ENCODE data around the gene F12. TPM values are rescaled to one million over a fixed set of nuclear protein-coding genes. Genes with fewer than 3 reads are reported as not detected.

The F12 gene
- total RNA-seq, 1 donor = not detected

DNA sequence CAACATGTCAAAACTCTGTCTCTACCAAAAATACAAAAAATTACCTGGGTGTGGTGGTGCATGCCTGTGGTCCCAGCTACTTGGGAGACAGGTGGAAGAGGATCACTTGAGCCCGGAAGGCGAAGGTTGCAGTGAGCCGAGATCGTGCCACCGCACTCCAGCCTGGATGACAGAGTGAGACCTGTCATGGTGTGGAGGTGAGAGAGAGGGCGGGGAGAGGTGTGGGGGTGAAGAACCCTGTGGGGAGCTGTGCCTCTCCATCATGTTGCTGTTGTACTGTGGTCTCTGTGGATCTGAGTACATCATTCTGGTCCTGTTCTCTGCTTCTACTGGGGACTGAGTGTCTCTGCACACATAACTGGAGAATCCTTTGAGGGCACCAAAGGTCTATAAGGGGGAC is 36.5 kb downstream of the F12 start:
- Histone ChIP-seq H2AFZ (ENCODE audit: low read length) (no peak overlapping the region), H3K36me3 (ENCODE audit: insufficient read depth, low read length) (no peaks in the 10 kb centered on the region), H3K79me2 (ENCODE audit: insufficient read depth, low read length) (no peaks in the 10 kb centered on the region), H3K4me2 (ENCODE audit: insufficient read depth, low read length) (no peak overlapping the region), H3K4me1 (ENCODE audit: insufficient read depth, low read length) (peaks cover 5% of the 10 kb centered on the region), H3K27ac (ENCODE audit: low read depth, low read length) (no peak overlapping the region), H3K9me3 (ENCODE audit: low read depth, low read length) (no peaks in the 10 kb centered on the region), H3K27me3 (ENCODE audit: insufficient read depth, low read length) (peaks cover 6% of the 10 kb centered on the region), H4K20me1 (ENCODE audit: insufficient read depth, low read length) (no peaks in the 10 kb centered on the region), H3K4me3 (ENCODE audit: insufficient read depth, low read length) (no peak overlapping the region)
- TF ChIP-seq, protein P1, sequence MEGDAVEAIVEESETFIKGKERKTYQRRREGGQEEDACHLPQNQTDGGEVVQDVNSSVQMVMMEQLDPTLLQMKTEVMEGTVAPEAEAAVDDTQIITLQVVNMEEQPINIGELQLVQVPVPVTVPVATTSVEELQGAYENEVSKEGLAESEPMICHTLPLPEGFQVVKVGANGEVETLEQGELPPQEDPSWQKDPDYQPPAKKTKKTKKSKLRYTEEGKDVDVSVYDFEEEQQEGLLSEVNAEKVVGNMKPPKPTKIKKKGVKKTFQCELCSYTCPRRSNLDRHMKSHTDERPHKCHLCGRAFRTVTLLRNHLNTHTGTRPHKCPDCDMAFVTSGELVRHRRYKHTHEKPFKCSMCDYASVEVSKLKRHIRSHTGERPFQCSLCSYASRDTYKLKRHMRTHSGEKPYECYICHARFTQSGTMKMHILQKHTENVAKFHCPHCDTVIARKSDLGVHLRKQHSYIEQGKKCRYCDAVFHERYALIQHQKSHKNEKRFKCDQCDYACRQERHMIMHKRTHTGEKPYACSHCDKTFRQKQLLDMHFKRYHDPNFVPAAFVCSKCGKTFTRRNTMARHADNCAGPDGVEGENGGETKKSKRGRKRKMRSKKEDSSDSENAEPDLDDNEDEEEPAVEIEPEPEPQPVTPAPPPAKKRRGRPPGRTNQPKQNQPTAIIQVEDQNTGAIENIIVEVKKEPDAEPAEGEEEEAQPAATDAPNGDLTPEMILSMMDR (IDR thresholded peaks at IDR 0.05; ENCODE audit: extremely low read depth, low read depth, low read length) = no peak
- DNase-seq (ENCODE audit: insufficient read length, low spot score, missing footprints) = no peak

DNA sequence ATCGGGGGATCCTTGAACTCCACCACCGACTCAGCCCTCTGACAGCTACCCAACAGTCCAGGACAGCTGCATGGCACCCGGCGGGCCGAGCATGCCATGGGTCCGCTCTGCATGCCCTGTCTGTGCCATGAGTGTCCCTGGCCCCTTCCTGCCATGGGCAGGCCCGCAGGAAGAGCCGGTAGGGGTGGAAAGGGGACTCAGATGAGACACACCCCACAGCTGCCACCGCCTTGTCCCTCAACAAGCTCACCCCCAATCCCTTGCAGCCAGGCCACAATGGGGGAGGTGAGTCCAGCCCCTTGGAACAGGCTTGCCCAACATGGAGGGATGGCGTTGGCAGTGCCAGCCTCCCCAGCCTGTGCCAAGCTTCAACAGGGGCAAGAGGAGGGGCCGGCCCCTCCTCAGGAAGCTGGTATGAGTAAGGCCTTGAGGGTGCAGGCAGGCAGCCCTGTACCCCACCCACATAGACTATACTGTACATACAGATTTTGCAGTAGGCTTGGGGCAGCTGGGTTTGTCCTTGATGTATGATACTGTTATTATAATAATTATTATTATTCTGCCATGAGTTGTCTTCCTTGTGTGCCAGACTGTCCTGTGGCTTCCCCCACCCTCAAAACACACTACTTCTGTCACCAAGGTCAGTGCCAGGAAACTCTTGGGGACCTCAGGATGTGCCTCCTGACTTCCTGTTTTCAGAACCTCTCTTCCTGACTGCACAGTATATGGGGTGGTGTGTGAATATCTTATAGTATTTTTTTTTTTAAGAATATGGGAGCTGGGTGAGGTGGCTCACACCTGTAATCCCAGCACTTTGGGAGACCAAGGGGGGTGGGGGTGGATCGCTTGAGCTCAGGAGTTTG is 37.1 kb downstream of the F12 start:
- no peak overlapping the region for H3K4me2 ChIP-seq (ENCODE audit: insufficient read depth, low read length)
- peak; percentile 58 for DNase-seq (ENCODE audit: insufficient read length, low spot score, missing footprints)

DNA sequence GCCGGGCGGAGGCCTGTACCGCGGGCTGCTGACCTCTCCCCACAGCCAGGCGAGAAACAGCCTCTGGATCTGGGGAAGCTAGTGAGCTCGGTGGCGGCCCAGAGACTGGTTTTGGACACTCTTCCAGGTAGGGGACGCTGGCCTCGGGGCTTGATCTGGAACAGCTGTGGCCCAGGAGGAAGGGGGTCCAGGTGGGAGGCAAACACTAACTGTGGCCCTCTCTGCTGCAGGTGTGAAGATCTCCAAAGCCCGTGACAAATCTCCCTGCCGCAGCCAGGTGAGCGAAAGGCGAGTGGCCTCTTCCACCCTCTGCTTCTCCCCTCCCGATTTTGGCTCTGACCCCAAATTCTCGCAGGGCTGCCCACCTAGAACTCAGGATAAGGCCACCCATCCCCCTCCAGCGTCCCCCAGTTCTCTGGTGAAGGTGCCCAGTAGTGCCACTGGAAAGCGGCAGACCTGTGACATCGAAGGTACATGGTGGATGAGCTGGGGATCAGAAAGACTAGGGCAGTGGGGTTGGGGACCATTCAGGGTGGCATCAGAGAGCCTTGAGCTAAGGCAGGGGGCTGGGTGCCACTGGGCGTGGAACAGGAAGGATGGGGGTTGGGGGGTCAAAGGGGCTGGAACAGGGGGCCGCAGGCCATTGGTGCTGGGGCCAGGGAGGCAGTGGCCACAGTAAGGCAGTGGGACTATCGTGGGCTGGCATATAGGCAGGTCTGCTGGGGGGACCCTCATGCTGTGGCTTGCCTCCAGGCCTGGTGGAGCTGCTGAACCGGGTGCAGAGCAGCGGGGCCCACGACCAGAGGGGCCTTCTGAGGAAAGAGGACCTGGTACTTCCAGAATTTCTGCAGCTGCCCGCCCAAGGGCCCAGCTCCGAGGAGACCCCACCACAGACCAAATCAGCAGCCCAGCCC is 38.0 kb downstream of the F12 start:
- H3K4me3 ChIP-seq (ENCODE audit: insufficient read depth, low read length) = peak overlapping the region; percentile 73
- peaks cover 6% of the 10 kb centered on the region for H3K4me1 ChIP-seq (ENCODE audit: insufficient read depth, low read length)
- no peaks in the 10 kb centered on the region for H3K36me3 ChIP-seq (ENCODE audit: insufficient read depth, low read length)
- peak overlapping the region; percentile 95 for H2AFZ ChIP-seq (ENCODE audit: low read length)
- DNase-seq (ENCODE audit: insufficient read length, low spot score, missing footprints) = peak; percentile 78
- H3K27me3 ChIP-seq (ENCODE audit: insufficient read depth, low read length) = peaks cover 6% of the 10 kb centered on the region
- H3K79me2 ChIP-seq (ENCODE audit: insufficient read depth, low read length) = no peaks in the 10 kb centered on the region
- no peak overlapping the region for H3K27ac ChIP-seq (ENCODE audit: low read depth, low read length)
- H3K4me2 ChIP-seq (ENCODE audit: insufficient read depth, low read length) = peak overlapping the region; percentile 87
- TF ChIP-seq, protein P1 (IDR thresholded peaks at IDR 0.05; ENCODE audit: extremely low read depth, low read depth, low read length) = no peak
- no peaks in the 10 kb centered on the region for H3K9me3 ChIP-seq (ENCODE audit: low read depth, low read length)
- H4K20me1 ChIP-seq (ENCODE audit: insufficient read depth, low read length) = no peaks in the 10 kb centered on the region

More for the DNA sequence above, 37.1 kb downstream of the F12 start:
- H3K9me3 ChIP-seq (ENCODE audit: low read depth, low read length) = no peaks in the 10 kb centered on the region
- H3K4me3 ChIP-seq (ENCODE audit: insufficient read depth, low read length) = no peak overlapping the region
- TF ChIP-seq, protein P1 (IDR thresholded peaks at IDR 0.05; ENCODE audit: extremely low read depth, low read depth, low read length) = no peak
- no peaks in the 10 kb centered on the region for H3K36me3 ChIP-seq (ENCODE audit: insufficient read depth, low read length)
- no peak overlapping the region for H2AFZ ChIP-seq (ENCODE audit: low read length)
- H3K27ac ChIP-seq (ENCODE audit: low read depth, low read length) = no peak overlapping the region
- no peaks in the 10 kb centered on the region for H4K20me1 ChIP-seq (ENCODE audit: insufficient read depth, low read length)
- peaks cover 6% of the 10 kb centered on the region for H3K27me3 ChIP-seq (ENCODE audit: insufficient read depth, low read length)
- no peaks in the 10 kb centered on the region for H3K79me2 ChIP-seq (ENCODE audit: insufficient read depth, low read length)
- peaks cover 5% of the 10 kb centered on the region for H3K4me1 ChIP-seq (ENCODE audit: insufficient read depth, low read length)

All from osteoblast (primary cell).